ENCODE data around the gene KCNK18. TPM values are rescaled to one million over a fixed set of nuclear protein-coding genes. Genes with fewer than 3 reads are reported as not detected.

Gene KCNK18
- total and polyA plus RNA-seq, 2 of the 8 experiments (the other 6 are each of a cell fraction or from before 2014, with no cell fraction given), result not detected

GRCh38 chr10:117167789-117168674, 29.3 kb upstream of the KCNK18 start (continued):
- no peak for TF ChIP-seq BCL11A (IDR thresholded peaks at IDR 0.05; ENCODE audit: low read depth in 2 of 2, low read length in 2 of 2)
- no peak for TF ChIP-seq MAFK (IDR thresholded peaks at IDR 0.05; ENCODE audit: low read depth, low read length)
- no peak for TF ChIP-seq FOSL1 (IDR thresholded peaks at IDR 0.05; ENCODE audit: insufficient read depth, low read depth, low read length)
- TF ChIP-seq CEBPB (IDR thresholded peaks at IDR 0.05; ENCODE audit: low read depth, low read length), result no peak
- TF ChIP-seq EGR1 (IDR thresholded peaks at IDR 0.05; ENCODE audit: borderline replicate concordance, low read depth, low read length), result no peak
- TF ChIP-seq TCF12 (IDR thresholded peaks at IDR 0.05; ENCODE audit: low read depth, low read length), result 0 out of 2 replicates have a peak, but pooled peaks have one; percentile 41
- no peak for TF ChIP-seq EP300 (IDR thresholded peaks at IDR 0.05; ENCODE audit: borderline replicate concordance in 1 of 2, low read depth in 2 of 2, low read length in 2 of 2)
- no peak for TF ChIP-seq USF2 (IDR thresholded peaks at IDR 0.05; ENCODE audit: low read length)
- peak; percentile 77 for TF ChIP-seq EZH2 (IDR thresholded peaks at IDR 0.05; ENCODE audit: low read depth, low read length, severe bottlenecking)
- TF ChIP-seq KDM5A (IDR thresholded peaks at IDR 0.05; ENCODE audit: low read length), result no peak
- peak; percentile 26; the same call in 1 of the 2 replicates for TF ChIP-seq BACH1 (IDR thresholded peaks at IDR 0.05; ENCODE audit: low read length)
- no peak for TF ChIP-seq SIN3A (conservative IDR thresholded peaks at IDR 0.05 in 1 of 2, IDR thresholded peaks at IDR 0.05 in 1 of 2; ENCODE audit: low read depth in 1 of 2, low read length in 2 of 2)
- TF ChIP-seq TEAD4 (IDR thresholded peaks at IDR 0.05; ENCODE audit: low read depth, low read length), result peak; percentile 80
- no peak for TF ChIP-seq NANOG (IDR thresholded peaks at IDR 0.05; ENCODE audit: insufficient read depth, low read depth, low read length, poor library complexity, severe bottlenecking)
- TF ChIP-seq HDAC2 (IDR thresholded peaks at IDR 0.05; ENCODE audit: borderline replicate concordance in 1 of 2, low read depth in 2 of 2, low read length in 2 of 2), result no peak
- peak; percentile 57 for TF ChIP-seq KDM4A (IDR thresholded peaks at IDR 0.05; ENCODE audit: low read depth, low read length, severe bottlenecking)
- no peak for TF ChIP-seq RNF2 (IDR thresholded peaks at IDR 0.05; ENCODE audit: borderline replicate concordance, low read depth, low read length, missing control alignments, poor library complexity, severe bottlenecking)
- no peak for TF ChIP-seq ZNF274 (IDR thresholded peaks at IDR 0.05; ENCODE audit: borderline replicate concordance, extremely low read depth, low read length)
- TF ChIP-seq RFX5 (IDR thresholded peaks at IDR 0.05; ENCODE audit: borderline replicate concordance, low read depth, low read length), result no peak
- peak; percentile 24 for TF ChIP-seq TAF7 (optimal IDR thresholded peaks at IDR 0.05; ENCODE audit: borderline replicate concordance, low read depth, low read length)
- TF ChIP-seq RXRA (IDR thresholded peaks at IDR 0.05; ENCODE audit: insufficient read depth, low read depth, low read length), result no peak

All from H1 (cell line).